HG03558 (cell line): ENCODE results near the gene SCAMP2.

ENCODE experiments used
- ATAC-seq: cut with Tn5 transposase; IDR thresholded peaks from one replicate; pipeline ENCODE4 v1.9.1; 2021; ENCODE audit warnings: moderate number of reproducible peaks; ENCODE audit not compliant: unreplicated experiment; ENCODE audit errors: extremely low read depth

SCAMP2 gene

DNA sequence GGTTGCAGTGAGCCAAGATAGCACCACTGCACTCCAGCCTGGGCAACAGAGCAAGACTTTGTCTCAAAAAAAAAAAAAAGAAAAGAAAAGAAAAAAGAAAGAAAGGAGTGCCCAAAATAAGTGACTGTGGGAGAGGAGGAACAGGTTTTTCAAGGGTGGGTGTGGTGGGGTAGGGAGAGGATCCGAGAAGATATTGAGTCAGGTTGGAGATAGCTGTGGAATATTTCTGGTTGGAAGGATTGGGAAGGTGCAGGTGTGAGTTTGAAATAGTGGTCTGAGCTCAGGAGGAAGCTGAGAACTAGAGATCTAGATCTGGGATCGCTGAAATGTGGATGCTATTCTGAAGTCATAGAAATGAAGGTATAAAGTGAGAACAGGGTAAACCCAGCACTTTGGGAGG, 7.8 kb downstream of the SCAMP2 start:
- ATAC-seq, result no peak

DNA sequence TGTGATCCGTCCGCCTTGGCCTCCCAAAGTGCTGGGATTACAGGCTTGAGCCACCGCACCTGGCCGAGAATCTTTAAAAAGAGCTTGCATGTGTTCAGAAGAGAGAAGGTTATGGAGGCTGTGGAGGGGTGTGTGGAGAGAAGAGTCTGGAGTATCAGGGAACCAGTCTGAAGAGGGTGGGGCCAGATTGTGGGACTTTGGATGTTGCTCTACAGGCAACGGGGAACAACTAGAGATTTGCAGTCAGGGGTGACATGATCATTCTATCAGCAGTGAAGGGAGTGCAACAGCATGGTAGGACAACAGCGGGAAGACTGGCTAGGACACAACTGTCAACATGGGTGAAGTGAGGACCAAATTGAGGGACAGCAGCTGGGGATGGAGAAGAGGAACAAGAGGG, 8.9 kb downstream of the SCAMP2 start:
- no peak for ATAC-seq

DNA sequence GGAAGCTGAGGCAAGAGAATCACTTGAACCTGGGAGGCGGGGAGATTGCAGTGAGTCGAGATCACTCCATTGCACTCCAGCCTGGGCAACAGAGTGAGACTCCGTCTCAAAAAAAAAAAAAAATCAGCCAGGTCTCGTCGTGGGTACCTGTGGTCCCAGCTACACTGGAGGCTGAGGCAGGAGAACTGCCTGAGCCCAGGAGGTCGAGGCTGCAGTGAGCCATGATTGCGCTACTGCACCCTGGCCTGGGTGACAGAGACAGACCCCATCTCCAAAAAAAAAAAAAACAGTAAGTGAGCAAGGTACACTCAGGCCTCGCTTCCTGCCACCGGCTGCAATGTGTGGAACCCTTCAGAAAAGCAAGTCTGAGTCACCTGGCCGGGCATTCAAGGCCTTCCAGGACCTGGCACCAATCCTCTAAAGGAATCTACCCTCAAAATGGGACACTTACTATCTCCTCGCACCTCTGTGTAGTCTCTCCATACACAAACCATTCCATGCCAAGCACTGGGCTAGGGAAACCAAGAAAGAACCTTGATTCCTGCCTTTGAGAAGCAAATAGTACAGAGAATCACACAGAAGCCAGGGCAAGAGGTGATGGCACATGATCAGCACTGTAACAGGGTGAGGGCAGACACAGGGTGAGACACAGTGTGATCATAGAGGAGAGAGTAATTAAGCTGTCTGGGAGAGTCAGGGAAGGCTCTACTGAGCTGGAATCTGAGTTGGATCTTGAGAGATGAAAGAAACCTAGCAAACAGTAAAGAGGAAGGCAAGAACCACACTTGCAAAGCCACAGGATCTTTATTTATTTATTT, 9.7 kb downstream of the SCAMP2 start:
- no peak for ATAC-seq

DNA sequence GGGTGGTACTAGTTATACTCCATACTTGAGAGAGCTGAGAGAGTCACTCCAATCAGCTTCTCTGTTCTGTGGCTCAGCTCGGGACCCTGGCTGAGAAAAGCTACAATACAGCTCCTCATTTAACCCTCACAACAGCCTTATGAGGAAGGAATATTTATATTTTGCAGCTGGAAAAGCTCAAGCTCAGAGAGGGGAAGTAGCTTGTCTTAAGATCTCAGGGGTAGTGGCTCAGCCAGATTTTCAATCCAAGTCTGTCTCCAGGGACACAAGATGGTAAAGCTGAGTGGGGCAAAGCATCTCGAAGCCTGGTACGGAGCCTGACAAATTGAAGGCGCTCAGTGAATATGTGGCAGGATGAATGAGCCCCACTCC, 14.8 kb downstream of the SCAMP2 start:
- no peak for ATAC-seq

DNA sequence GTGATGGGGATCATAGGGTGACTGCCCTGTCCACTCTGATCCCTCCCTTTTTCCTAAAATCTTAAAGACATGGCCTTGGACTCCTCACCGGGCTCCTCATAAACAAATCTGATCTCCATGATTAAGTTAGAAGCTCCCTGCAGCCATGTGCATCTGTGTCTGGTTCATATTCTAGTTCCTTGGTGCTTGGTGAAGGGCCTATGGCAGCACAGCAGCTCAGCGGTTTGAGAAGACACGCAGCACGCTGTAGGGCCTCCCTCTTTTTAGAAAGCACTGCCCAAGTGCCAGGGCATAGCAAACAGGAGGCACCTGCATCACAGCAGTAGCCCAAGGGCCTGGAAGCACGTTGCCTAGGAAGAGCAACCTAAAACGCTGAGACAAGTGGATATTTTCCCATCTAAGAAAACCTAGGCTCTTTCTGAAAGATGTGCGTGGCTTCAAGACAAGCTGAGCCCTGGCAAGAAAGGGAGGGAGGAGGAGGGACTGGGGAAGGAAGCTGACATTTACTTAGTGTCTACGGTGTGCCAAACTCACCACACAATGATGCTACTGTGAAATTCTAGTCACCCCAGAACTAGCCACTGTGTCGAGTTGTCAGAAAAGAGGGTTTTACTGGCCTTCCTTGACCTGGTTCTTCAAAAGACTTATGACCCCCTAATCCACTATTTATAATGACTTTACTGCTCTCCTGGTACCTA, 15.3 kb downstream of the SCAMP2 start:
- no peak for ATAC-seq

DNA sequence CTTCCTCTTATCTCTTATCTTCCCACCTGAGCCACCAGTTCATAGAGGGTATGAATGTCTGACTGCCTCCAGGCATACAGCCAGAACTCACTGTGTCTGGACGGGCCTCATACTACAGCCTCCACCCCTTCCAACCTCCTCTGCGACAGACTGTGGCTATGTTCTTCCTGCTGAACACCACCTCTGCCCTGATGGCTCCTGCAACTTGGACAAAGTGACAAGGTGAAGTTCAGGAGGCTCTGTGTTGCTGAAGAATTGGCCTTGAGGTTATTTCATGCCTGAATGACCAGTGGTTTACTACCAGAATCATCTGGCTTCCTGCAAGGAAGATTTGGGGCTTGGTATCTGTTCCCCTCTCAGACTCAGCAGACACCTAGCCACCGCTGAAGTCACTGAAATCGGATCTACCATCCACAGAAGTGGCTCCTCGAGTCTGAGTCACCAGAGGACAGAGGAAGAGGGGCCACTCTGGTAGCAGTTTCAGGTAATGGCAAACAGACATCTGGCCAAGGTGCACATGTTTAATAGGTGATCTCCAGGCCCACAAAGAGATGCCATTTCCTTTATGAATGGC, 16.0 kb downstream of the SCAMP2 start:
- peak; percentile 61 for ATAC-seq

DNA sequence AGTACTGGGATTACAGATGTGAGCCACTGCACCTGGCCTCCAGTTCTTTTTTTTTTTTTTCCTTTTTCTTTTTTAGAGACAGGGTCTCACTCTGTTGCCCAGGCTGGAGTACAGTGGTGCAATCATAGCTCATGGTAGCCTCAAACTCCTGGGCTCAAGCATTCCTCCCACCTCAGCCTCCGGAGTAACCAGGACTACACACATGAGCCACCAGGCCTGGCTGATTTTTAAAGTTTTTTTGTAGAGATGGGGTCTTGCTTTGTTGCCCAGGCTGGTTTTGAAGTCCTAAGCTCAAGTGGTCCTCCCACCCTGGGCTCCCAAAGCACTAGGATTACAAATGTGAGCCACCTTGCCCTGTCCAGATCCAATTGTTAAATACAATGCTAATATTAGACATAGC, 16.6 kb downstream of the SCAMP2 start:
- no peak for ATAC-seq

DNA sequence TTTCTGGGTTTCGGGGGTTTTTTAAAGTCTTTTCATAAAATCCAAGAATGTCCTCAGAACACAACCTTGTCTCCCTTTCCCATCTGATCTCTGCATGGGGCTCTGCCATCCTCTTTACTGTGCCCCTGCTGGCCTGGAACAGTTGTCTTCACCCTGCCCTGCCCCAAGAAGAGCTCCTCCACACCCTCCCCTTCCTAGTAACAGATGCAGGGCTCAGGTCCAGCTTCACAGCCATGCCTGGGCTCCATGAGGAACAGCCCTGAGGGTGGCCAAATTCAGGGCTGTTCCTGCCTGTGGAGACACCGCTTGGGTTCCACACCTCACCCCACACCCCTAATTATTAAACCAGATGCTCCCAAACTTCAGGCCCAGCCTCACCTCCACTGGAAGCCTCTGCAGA, 17.3 kb downstream of the SCAMP2 start:
- no peak for ATAC-seq

DNA sequence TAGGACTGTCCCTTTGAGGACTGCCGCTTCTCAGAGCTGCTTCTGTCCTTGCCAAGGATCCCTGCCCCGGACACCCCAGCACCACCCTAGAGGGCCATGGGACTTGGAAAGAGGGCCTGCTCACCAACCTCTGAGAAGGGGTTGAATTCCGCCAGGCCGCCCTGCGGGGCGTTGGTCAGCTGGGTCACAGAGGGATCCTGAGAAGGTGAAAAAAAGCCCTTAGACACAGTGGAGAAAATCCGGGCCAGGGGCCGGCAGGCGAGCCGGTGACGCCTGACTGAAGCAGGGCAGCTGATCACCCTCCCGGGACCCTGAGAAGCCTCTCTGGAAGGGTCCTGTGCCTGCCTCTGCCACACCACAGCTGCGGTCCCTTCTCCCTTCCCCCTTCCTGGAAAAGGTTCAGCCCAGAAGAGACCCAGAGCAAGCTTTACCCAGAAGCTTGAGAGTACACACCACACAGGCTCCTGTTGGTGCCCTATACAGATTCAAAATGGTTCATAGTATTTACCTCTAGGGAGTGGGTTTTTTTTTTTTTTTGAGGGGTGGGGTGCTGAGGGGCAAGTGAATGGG, 18.6 kb downstream of the SCAMP2 start:
- ATAC-seq, result no peak

DNA sequence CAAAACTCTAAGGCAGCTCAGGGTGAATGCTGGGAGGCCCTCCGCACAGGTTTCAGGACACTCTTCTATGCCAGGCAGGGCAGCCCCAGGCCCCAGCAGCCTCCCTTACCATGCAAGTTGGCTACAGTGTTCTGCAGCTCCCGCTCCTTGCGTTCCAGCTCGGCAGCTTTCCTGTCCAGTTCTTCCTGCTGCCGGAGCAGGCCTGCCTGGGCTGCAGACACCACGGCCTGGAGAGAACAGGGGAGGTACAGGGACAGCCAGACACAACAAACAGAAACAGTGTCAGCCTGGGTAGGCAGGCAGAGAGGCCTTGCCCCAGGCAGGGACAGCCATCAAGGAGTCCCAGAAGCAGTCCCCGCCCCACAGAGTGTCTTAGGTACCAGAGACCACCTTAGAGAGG, 21.2 kb downstream of the SCAMP2 start:
- ATAC-seq, result no peak

DNA sequence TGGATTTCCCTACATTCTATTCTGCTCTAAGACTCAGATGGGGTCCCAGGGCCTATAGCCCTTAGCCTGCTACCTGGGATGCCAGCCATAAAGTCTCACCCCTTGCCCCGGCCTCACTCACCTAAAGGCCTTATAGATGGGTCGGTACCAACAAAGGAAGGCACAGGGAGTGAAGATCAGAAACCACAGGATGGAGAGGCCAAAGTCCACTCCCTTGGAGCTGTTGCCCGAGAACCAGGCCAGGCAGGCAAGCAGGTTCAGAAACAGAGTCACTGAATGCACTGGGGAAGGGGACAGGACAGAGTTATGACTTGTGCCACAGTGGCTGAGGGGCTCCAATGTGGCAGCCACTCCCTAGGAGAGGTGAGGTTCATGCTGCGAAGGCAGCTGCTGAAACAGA, 22.8 kb downstream of the SCAMP2 start:
- no peak for ATAC-seq

DNA sequence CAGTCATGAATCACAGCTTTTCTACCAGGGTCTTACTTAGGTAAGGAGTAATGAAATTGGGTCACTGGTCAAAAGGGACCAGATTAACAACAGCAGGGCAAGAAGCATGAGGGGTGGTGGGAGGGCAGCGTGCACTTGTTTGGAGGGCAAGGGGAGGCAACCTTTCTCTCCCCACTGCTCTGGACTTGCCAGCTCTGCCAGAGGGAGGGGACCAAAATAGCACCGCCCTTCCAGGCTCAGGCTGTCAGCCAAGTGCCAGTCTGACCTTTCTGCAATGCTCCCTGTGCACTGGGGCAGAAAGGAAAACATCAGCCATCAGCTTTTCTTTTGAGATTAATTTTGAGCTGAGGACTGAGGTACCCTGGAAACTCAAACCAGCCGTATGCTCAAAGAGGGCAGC, 25.7 kb downstream of the SCAMP2 start:
- ATAC-seq, result no peak

DNA sequence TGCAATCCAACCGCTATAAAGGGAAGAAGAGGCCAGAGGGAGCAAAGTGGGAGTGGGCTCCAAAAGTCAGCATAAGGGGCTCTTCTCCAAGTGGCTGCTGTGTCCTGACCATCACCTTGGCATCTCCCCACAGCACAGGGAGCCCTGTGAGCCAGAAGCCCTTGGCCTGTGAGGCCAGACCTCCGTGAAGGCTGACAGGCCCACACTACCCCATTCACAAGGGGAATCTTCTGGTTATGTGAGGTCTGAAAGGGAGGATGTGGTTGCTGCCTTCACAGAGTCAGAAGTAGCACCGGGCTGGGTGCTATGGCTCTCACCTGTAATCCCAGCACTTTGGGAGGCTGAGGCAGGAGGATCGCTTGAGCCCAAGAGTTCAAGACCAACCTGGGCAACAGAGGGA, 27.6 kb downstream of the SCAMP2 start:
- ATAC-seq, result no peak

DNA sequence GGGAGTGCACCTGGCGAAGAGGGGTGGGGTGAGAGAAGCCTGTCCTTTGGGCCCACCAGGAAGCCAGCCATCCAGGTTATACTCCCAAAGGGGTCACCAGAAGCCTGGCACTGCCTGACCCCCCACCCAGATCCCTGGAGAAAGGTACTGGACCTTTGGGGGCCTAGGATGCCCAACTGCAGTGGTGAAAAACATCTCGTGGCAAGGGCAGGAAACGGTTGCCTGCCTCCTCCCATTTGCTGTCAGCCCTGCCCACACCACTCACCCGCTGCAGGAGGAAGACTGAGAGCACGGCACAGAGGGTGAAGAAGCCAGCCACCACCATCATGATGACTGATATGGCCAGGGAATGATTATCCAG, 28.0 kb downstream of the SCAMP2 start:
- no peak for ATAC-seq

DNA sequence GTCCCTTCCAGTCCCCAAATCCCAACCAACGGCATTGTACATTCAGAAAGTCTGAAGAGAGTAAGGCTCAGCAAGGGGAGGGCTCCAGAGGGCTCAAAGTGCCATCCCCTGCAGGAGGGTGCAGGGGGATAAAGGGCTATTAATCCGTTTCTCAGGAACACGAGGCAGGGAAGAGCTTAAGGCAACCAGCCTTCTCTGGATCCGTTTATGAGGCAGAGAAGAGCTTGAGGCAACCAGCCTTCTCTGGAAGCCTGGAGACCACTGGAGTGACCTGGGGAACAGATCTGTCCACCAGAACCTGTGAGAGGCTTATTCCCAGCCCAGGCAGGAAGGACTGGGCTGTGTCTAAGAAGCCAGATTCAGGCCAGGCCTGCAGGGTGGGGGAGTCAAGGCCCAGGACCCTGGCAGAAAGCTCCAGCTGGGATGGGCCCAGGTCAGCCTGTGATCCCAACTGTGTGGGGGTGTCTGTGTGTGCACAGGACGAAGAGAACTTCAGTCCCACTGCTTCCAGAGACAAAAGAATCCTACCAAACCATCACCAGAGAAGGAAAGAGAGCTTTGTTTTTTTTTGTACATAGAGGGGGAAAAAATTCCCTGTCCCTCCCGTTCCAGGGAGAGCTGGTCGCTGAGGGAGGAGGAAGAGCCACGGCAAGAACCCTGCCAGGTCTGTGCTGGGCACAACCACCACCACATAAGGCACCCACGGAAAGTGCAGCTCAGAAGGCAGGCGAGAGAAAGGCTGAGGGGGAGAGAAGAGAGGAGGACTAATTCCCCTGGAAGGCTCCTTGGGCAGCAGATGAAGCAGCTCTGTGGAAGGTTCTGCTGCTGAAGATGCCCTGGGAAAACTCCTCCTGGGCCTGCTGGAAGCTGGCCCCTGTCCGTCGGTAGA, 28.6 kb downstream of the SCAMP2 start:
- no peak for ATAC-seq

DNA sequence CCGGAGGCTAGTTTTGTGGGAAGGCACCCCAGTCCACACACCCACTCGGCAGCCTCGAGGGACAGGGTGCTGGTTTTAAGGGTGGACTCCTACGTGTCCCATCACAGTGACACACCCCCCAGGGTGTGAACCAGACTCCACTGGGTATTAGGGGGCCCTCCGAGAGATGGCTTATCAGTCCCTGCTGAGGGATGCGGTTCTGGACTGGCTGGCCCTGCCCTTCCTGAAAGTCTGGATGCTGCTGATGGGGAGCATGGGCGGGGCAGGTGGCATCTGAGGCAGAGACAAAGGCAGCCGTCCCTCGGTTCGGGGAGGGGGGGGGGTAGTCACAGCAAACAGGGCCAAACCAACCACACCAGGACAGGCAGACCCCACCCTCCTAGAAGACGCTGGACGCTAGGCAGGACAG, 29.3 kb downstream of the SCAMP2 start:
- no peak for ATAC-seq

DNA sequence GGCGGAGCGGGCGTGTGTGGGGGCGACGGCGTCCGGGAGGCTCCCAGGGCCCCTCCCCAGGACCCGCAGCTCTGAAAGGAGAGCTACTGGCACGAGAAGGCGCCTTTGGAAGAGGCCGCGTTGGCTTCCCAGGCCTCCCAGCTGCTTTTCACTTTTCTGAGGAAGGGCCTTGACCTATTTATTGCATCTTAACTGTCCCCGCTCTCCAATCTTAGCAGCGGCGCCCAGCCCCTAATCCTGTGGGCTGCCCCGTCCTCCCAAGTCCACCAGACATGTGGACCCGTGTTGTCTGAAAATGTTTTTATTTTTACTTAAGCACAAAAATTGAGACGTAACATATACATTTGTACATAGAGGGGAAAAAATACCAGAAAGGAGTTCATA, 29.7 kb downstream of the SCAMP2 start:
- ATAC-seq, result no peak

DNA sequence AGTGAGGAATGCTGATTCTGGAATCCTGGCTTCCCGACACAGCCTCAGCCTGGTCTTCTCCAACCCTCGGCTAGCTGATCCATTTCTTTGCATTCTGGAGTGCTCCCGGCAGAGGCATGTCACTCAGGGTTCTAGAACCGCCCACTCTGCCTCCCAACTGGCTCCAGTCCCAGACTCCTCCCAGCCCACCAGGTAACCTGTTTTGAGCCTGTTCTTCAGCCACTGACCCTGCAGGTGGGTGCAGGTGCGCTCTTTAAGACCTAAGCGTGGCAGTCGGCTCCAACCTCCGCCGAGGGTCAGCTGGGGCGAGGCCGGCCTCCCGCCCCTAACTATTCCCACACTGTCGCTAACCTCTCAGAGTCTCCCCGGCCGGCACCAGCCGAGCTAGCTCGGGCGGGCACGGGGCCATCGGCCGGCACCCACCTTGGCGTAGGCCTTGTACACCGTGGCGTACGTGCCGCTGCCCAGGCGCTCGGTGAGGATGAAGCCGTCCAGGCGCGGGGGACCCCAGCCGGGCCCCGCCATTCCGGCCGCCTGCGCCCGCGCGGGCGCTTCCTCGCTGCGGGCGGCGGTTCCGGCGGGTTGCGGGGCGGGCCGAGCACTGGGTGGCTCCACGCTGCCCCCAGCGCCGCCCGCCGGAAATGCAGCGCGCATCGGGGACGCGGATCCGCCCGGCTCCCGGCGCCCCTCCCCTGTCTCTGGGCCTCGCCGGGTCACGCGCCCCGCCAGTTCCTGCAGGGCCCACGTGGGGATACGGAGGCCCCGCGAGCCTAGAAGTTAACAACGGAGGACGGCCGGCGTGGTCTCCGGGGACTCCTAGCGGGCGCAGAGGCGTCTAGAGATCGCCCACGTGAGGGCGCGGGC, 30.4 kb downstream of the SCAMP2 start, which contains the start of gene ULK3:
Gene ULK3, minus strand, starts transcription at position 576 of the 864 bp plus-strand sequence. Its CDS starts 51 bp downstream, at position 525.
- peak; percentile 75 for ATAC-seq

DNA sequence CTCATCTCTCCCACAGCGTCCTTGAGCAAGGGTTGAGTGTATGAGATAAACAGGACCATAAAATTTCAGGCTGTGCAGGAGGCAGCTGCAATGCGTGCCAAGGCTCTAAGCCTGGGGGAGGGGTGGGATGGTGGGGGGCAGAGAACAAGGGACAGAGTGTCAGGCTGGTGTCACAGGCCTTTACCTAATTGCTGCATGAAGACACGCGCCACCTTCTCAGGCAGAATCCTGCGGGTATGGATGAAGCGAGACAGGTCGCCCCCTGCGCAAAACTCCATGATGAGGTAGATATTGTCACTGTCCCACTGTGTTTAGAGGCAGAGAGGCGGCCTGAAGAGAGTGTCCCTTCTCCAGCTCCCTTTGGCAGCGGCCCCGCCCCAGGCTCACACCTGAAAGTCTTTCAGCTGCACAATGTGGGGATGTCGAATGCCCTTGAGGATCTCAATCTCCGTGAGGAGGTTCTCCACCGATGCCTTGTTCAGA, 31.2 kb downstream of the SCAMP2 start:
- no peak for ATAC-seq
